Measurements from ENCODE around the gene SLC9A5. TPM values are rescaled to one million over a fixed set of nuclear protein-coding genes. Genes with fewer than 3 reads are reported as not detected.
A peak's percentile ranks its signal among the peaks of the same experiment; 100 is the strongest.

The SLC9A5 gene, protein sequence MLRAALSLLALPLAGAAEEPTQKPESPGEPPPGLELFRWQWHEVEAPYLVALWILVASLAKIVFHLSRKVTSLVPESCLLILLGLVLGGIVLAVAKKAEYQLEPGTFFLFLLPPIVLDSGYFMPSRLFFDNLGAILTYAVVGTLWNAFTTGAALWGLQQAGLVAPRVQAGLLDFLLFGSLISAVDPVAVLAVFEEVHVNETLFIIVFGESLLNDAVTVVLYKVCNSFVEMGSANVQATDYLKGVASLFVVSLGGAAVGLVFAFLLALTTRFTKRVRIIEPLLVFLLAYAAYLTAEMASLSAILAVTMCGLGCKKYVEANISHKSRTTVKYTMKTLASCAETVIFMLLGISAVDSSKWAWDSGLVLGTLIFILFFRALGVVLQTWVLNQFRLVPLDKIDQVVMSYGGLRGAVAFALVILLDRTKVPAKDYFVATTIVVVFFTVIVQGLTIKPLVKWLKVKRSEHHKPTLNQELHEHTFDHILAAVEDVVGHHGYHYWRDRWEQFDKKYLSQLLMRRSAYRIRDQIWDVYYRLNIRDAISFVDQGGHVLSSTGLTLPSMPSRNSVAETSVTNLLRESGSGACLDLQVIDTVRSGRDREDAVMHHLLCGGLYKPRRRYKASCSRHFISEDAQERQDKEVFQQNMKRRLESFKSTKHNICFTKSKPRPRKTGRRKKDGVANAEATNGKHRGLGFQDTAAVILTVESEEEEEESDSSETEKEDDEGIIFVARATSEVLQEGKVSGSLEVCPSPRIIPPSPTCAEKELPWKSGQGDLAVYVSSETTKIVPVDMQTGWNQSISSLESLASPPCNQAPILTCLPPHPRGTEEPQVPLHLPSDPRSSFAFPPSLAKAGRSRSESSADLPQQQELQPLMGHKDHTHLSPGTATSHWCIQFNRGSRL
- total RNA-seq, result 1 to 10 TPM; 1.6 to 1.7 TPM
- 1 to 10 TPM; 1.1 to 2.9 TPM for polyA plus RNA-seq
- long read RNA-seq, donor 1, partial matches to known transcripts, result 0 of 1 reads
- long read RNA-seq, donor 1, other reads (novel, unspliced or antisense), result 1 of 1 reads
- long read RNA-seq, donor 2, partial matches to known transcripts, result 0 of 2 reads
- long read RNA-seq, donor 2, other reads (novel, unspliced or antisense), result 2 of 2 reads

DNA sequence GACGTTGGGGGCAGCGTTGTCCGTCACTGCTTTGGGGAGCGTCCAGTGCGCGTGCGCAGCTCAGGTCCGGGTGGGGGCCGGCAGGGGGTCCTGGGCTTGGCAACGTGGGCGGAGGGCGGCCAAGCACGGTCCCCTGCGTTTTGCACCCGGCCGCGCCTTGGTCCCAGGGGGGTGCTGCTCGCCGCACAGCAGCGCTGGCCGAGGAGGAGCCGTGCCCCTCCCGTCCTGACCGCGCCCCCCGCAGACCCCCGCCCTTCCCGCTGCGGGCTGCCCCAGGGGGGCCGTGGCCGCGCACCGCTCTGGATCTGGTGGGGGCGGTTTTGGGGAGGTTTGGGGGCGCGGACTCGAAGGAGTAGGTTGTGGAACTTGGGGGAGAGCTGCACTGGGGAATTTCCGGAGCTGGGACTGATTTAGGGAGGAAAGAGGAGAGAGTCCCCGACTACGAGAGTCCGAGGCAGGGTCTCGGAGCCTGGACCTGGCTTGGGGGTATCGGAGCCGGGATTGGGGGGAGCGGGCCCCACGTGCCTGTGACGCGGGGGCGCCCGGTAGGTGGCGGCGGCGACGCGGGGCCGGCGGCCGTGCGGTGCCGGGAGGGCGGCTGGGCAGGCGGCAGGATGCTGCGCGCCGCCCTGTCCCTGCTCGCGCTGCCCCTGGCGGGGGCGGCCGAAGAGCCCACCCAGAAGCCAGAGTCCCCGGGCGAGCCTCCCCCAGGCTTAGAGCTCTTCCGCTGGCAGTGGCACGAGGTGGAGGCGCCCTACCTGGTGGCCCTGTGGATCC lies at the start of gene SLC9A5:
SLC9A5 (plus strand) TSS at position 579 of the 777 bp plus-strand sequence; CDS start at position 615, 36 bp downstream.
- Histone ChIP-seq H3K27me3 (ENCODE audit: control insufficient read depth in 1 of 2, insufficient read depth in 2 of 2, low read length in 1 of 2) (no peaks in the 10 kb centered on the region), H3K9me3 (ENCODE audit: control insufficient read depth, low read length) (no peaks in the 10 kb centered on the region), H3K4me1 (ENCODE audit: control insufficient read depth in 1 of 2, insufficient read depth in 2 of 2, low read length in 2 of 2) (no peaks in the 10 kb centered on the region), H3K36me3 (ENCODE audit: control insufficient read depth in 1 of 2, insufficient read depth in 2 of 2, low read length in 1 of 2) (no peaks in the 10 kb centered on the region), H3K4me3 (ENCODE audit: low read length in 2 of 2) (peak within 1 kb of the TSS; percentile 8 to 24), H3K27ac (ENCODE audit: low read depth in 1 of 2, low read length in 2 of 2) (no peak within 1 kb of the TSS)
- ATAC-seq (ENCODE audit: low FRiP score) (no peak), DNase-seq (peak; percentile 71 to 81)
- WGBS, 2 donors, result 0% methylated on average over 36 to 75 of the region's 75 CpGs
- intact Hi-C loops (cut with DNase I), result no loop called here

DNA sequence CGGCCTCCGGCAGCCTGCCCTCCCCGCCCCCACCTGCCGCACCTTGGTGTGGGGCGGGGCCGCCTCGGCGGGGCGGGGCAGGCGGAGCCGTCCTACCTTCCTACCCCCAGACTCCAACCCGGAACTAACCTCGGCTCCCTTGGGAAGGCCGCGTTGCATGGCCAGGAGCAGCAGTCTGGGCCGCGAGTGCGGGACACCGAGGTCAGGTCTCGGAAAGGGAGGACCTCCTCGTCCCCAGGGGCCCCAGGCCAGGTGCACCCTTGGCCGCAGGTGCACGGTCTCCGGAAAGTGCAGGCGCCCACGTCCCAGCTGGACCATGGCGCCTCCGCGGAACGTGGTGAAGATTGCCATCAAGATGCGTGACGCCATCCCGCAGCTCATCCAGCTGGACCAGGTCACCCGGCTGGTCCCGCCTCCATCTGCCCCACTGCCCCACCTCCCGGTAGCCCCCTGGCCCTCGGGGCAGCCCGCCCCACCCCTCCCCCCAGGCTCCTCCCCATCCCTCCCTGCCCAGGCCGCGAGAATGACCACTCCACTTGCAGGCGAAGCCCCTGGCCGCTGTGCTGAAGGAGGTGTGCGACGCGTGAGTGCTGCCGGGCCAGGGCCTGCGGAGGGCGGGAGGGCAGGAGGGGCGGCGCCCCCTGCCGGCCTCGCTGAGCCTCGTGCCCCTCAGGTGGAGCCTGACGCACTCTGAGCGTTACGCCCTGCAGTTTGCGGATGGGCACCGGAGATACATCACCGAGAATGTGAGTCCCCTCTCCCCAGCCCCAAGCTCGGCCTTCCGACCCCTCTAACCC lies 49.6 kb upstream of the SLC9A5 start, which contains the start of gene ELMO3:
ELMO3 (plus strand) TSS at position 121 of the 797 bp plus-strand sequence; CDS start at position 317, 196 bp downstream.
- no peaks in the 10 kb centered on the region for H3K4me1 ChIP-seq (ENCODE audit: control insufficient read depth in 1 of 2, insufficient read depth in 2 of 2, low read length in 2 of 2)
- H3K27ac ChIP-seq (ENCODE audit: low read depth in 1 of 2, low read length in 2 of 2), result no peak within 1 kb of the TSS
- intact Hi-C loops (cut with DNase I), result no loop called here
- WGBS, 2 donors, result 46 to 49% methylated on average over 50 to 61 of the region's 61 CpGs
- no peaks in the 10 kb centered on the region for H3K9me3 ChIP-seq (ENCODE audit: control insufficient read depth, low read length)
- DNase-seq (no peak), ATAC-seq (ENCODE audit: low FRiP score) (no peak)
- H3K36me3 ChIP-seq (ENCODE audit: control insufficient read depth in 1 of 2, insufficient read depth in 2 of 2, low read length in 1 of 2), result peaks cover 0 to 16% of the 10 kb centered on the region in 2 donors
- no peaks in the 10 kb centered on the region for H3K27me3 ChIP-seq (ENCODE audit: control insufficient read depth in 1 of 2, insufficient read depth in 2 of 2, low read length in 1 of 2)
- H3K4me3 ChIP-seq (ENCODE audit: low read length in 2 of 2), result no peak within 1 kb of the TSS

DNA sequence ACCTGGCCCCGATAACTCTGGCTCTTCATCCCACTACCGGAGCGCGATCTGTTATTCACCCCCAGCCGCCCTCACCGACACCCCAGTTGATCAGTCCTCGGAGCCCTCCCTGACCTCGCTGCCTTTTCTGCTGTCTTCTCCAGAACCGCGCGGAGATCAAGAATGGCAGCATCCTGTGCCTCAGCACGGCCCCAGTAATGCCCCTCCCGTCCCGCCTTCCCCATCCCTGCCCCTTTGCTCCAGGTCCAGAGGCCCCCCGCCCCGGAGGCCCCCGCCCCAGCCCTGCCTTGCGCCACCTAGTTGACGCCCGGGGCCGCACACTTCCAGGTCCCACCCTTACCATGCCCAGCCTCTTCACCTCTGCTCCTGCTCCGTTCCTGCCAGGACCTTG lies 49.0 kb upstream of the SLC9A5 start:
- intact Hi-C loops (cut with DNase I), result no loop called here
- no peak for DNase-seq
- Histone ChIP-seq H3K9me3 (ENCODE audit: control insufficient read depth, low read length) (no peaks in the 10 kb centered on the region), H3K4me3 (ENCODE audit: low read length in 2 of 2) (no peak overlapping the region), H3K27me3 (ENCODE audit: control insufficient read depth in 1 of 2, insufficient read depth in 2 of 2, low read length in 1 of 2) (no peaks in the 10 kb centered on the region), H3K27ac (ENCODE audit: low read depth in 1 of 2, low read length in 2 of 2) (no peak overlapping the region), H3K36me3 (ENCODE audit: control insufficient read depth in 1 of 2, insufficient read depth in 2 of 2, low read length in 1 of 2) (peaks cover 0 to 15% of the 10 kb centered on the region in 2 donors), H3K4me1 (ENCODE audit: control insufficient read depth in 1 of 2, insufficient read depth in 2 of 2, low read length in 2 of 2) (no peaks in the 10 kb centered on the region)
- ATAC-seq (ENCODE audit: low FRiP score), result no peak
- WGBS, 2 donors, result 47 to 50% methylated on average over 20 to 22 of the region's 22 CpGs

DNA sequence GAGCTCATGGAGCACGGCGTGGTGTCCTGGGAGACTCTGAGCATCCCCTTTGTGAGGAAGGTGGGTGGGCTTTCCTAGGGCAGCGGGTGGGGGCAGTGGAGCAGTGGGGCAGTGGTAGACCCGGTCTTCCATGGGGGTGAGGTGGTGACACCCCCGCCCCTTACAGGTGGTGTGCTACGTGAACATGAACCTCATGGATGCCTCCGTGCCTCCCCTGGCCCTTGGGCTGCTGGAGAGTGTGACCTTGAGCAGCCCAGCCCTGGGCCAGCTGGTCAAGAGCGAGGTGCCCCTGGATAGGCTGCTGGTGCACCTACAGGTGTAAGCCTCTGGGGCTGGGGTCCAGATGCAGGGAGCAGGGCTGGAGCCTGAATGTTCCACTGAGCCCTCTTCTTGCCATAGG lies 48.3 kb upstream of the SLC9A5 start:
- no peak for DNase-seq
- intact Hi-C loops (cut with DNase I), result no loop called here
- WGBS, 2 donors, result 92 to 93% methylated on average over 8 of the region's 8 CpGs
- ATAC-seq (ENCODE audit: low FRiP score), result no peak
- Histone ChIP-seq H3K36me3 (ENCODE audit: control insufficient read depth in 1 of 2, insufficient read depth in 2 of 2, low read length in 1 of 2) (peaks cover 0 to 13% of the 10 kb centered on the region in 2 donors), H3K9me3 (ENCODE audit: control insufficient read depth, low read length) (no peaks in the 10 kb centered on the region), H3K27me3 (ENCODE audit: control insufficient read depth in 1 of 2, insufficient read depth in 2 of 2, low read length in 1 of 2) (no peaks in the 10 kb centered on the region), H3K4me1 (ENCODE audit: control insufficient read depth in 1 of 2, insufficient read depth in 2 of 2, low read length in 2 of 2) (no peaks in the 10 kb centered on the region), H3K27ac (ENCODE audit: low read depth in 1 of 2, low read length in 2 of 2) (no peak overlapping the region), H3K4me3 (ENCODE audit: low read length in 2 of 2) (no peak overlapping the region)

DNA sequence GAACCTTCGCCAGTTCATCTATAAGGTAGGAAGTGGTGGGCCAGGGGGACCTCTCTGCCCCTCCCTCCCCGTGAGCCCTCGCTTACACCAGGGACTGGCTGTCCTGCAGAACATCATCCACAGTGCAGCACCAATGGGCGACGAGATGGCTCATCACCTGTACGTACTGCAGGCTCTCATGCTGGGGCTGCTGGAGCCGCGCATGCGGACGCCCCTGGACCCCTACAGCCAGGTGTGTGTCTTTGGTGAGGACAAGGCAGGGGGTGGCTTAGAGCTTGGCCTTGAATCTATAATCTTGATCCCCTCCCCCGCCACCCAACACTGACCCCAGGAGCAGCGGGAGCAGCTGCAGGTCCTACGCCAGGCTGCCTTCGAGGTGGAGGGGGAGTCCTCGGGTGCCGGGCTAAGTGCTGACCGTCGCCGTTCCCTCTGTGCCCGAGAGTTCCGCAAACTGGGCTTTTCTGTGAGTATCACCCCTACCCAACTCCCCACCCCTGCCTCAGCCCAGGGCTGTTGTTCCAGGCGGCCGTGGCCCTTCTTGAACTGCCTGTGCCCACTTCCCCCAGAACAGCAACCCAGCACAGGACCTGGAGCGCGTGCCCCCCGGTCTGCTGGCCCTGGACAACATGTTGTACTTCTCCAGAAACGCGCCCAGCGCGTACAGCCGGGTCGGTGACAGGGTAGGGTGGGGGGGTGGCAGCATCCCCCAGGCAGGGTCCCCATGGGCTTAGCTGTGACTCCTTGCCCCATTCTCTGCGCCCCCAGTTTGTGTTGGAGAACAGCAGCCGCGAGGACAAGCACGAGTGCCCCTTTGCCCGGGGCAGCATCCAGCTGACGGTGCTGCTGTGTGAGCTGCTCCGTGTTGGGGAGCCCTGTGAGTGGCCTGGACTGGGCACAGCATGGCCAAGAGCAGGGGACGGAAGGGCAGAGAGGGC lies 47.1 kb upstream of the SLC9A5 start:
- Histone ChIP-seq H3K27me3 (ENCODE audit: control insufficient read depth in 1 of 2, insufficient read depth in 2 of 2, low read length in 1 of 2) (no peaks in the 10 kb centered on the region), H3K4me1 (ENCODE audit: control insufficient read depth in 1 of 2, insufficient read depth in 2 of 2, low read length in 2 of 2) (no peaks in the 10 kb centered on the region), H3K36me3 (ENCODE audit: control insufficient read depth in 1 of 2, insufficient read depth in 2 of 2, low read length in 1 of 2) (peaks cover 0 to 3% of the 10 kb centered on the region in 2 donors), H3K9me3 (ENCODE audit: control insufficient read depth, low read length) (no peaks in the 10 kb centered on the region), H3K4me3 (ENCODE audit: low read length in 2 of 2) (no peak overlapping the region), H3K27ac (ENCODE audit: low read depth in 1 of 2, low read length in 2 of 2) (no peak overlapping the region)
- DNase-seq (no peak), ATAC-seq (ENCODE audit: low FRiP score) (no peak)
- 90 to 93% methylated on average over 39 to 40 of the region's 40 CpGs for WGBS, 2 donors
- intact Hi-C loops (cut with DNase I), result no loop called here

DNA sequence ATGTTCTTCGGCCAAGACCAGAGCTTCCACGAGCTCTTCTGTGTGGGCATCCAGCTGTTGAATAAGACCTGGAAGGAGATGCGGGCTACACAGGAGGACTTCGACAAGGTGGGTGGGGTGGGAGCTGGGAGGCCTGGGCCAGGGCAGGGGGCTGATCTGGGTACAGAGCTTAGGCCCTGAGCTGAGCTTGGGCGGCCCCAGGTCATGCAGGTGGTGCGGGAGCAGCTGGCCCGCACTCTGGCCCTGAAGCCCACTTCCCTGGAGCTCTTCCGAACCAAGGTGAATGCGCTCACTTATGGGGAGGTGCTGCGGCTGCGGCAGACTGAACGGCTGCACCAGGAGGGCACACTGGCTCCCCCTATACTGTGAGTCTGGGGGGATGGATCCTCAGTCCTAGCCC lies 46.4 kb upstream of the SLC9A5 start:
- Histone ChIP-seq H3K36me3 (ENCODE audit: control insufficient read depth in 1 of 2, insufficient read depth in 2 of 2, low read length in 1 of 2) (peaks cover 0 to 1% of the 10 kb centered on the region in 2 donors), H3K4me1 (ENCODE audit: control insufficient read depth in 1 of 2, insufficient read depth in 2 of 2, low read length in 2 of 2) (no peaks in the 10 kb centered on the region), H3K27ac (ENCODE audit: low read depth in 1 of 2, low read length in 2 of 2) (no peak overlapping the region), H3K27me3 (ENCODE audit: control insufficient read depth in 1 of 2, insufficient read depth in 2 of 2, low read length in 1 of 2) (no peaks in the 10 kb centered on the region), H3K9me3 (ENCODE audit: control insufficient read depth, low read length) (no peaks in the 10 kb centered on the region), H3K4me3 (ENCODE audit: low read length in 2 of 2) (no peak overlapping the region)
- DNase-seq, result no peak
- intact Hi-C loops (cut with DNase I), result no loop called here
- ATAC-seq (ENCODE audit: low FRiP score), result no peak
- WGBS, 2 donors, result 92 to 96% methylated on average over 11 to 12 of the region's 12 CpGs

DNA sequence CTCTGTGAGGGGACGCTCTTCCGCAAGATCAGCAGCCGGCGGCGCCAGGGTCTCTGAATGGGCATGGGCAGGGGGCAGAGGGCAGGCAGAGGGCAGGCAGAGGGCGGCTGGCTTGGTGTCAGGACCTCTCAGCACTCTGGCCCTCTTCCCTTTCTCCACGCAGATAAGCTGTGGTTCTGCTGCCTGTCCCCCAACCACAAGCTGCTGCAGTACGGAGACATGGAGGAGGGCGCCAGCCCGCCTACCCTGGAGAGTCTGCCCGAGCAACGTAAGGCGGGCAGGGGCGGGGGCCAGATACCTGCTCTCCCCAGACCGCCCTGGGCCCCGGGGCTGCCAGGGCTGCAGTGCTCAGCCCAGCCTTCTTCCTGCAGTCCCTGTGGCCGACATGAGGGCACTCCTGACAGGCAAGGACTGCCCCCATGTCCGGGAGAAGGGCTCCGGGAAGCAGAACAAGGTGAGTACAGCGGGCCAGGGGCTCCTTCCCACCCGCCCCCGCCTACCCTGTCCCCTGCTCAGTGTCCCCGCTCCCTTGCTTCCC lies 45.8 kb upstream of the SLC9A5 start:
- peaks cover 0 to 1% of the 10 kb centered on the region in 2 donors for H3K36me3 ChIP-seq (ENCODE audit: control insufficient read depth in 1 of 2, insufficient read depth in 2 of 2, low read length in 1 of 2)
- ATAC-seq (ENCODE audit: low FRiP score), result no peak

More for the DNA sequence above, 45.8 kb upstream of the SLC9A5 start:
- no peak overlapping the region for H3K27ac ChIP-seq (ENCODE audit: low read depth in 1 of 2, low read length in 2 of 2)
- no peaks in the 10 kb centered on the region for H3K27me3 ChIP-seq (ENCODE audit: control insufficient read depth in 1 of 2, insufficient read depth in 2 of 2, low read length in 1 of 2)
- no peaks in the 10 kb centered on the region for H3K9me3 ChIP-seq (ENCODE audit: control insufficient read depth, low read length)
- 90 to 92% methylated on average over 20 to 23 of the region's 23 CpGs for WGBS, 2 donors
- intact Hi-C loops (cut with DNase I), result no loop called here
- no peak for DNase-seq
- no peak overlapping the region for H3K4me3 ChIP-seq (ENCODE audit: low read length in 2 of 2)
- no peaks in the 10 kb centered on the region for H3K4me1 ChIP-seq (ENCODE audit: control insufficient read depth in 1 of 2, insufficient read depth in 2 of 2, low read length in 2 of 2)

Measured in aorta (tissue), 5 donors.